Measurements from ENCODE around the gene SND1. TPM values are rescaled to one million over a fixed set of nuclear protein-coding genes. Genes with fewer than 3 reads are reported as not detected.

SND1 gene
- total RNA-seq, 1 experiment from 2014 or later = 172 TPM

GRCh38 chr7:127976738-127977120, 324.7 kb downstream of the SND1 start:
- DNase-seq (ENCODE audit: low read depth in 1 of 2, low spot score in 2 of 2) = no peak
- Histone ChIP-seq H3K36me3 (peaks cover 16% of the 10 kb centered on the region), H3K27me3 (replicated peaks) (no peaks in the 10 kb centered on the region), H3K27ac (no peak overlapping the region), H3K4me3 (no peak overlapping the region), H3K9me3 (replicated peaks) (peaks cover 6% of the 10 kb centered on the region; the same call in 1 of the 2 replicates), H3K4me1 (replicated peaks) (no peaks in the 10 kb centered on the region)

- peaks cover 6% of the 10 kb centered on the region; the same call in 1 of the 2 replicates for H3K9me3 ChIP-seq (replicated peaks)
- H3K4me3 ChIP-seq = no peak overlapping the region
- H3K4me1 ChIP-seq (replicated peaks) = no peaks in the 10 kb centered on the region
- no peaks in the 10 kb centered on the region for H3K27me3 ChIP-seq (replicated peaks)
- H3K36me3 ChIP-seq = peaks cover 16% of the 10 kb centered on the region
- no peak overlapping the region for H3K27ac ChIP-seq
- DNase-seq (ENCODE audit: low read depth in 1 of 2, low spot score in 2 of 2) = no peak
Measured at GRCh38 chr7:127978421-127978820, 326.4 kb downstream of the SND1 start.

- H3K9me3 ChIP-seq (replicated peaks) = peaks cover 6% of the 10 kb centered on the region; the same call in 1 of the 2 replicates
Measured at GRCh38 chr7:127979113-127979727, 327.2 kb downstream of the SND1 start.

GRCh38 chr7:127979728-127980126, 327.7 kb downstream of the SND1 start:
- H3K27me3 ChIP-seq (replicated peaks) = no peaks in the 10 kb centered on the region
- H3K4me1 ChIP-seq (replicated peaks) = peaks cover 8% of the 10 kb centered on the region
- no peak for DNase-seq (ENCODE audit: low read depth in 1 of 2, low spot score in 2 of 2)
- H3K9me3 ChIP-seq (replicated peaks) = peaks cover 6% of the 10 kb centered on the region; the same call in 1 of the 2 replicates
- peaks cover 16% of the 10 kb centered on the region for H3K36me3 ChIP-seq
- no peak overlapping the region for H3K27ac ChIP-seq
- no peak overlapping the region for H3K4me3 ChIP-seq

More at GRCh38 chr7:127979113-127979727, 327.2 kb downstream of the SND1 start:
- H3K27ac ChIP-seq = no peak overlapping the region
- peaks cover 5% of the 10 kb centered on the region for H3K4me1 ChIP-seq (replicated peaks)
- peaks cover 16% of the 10 kb centered on the region for H3K36me3 ChIP-seq
- DNase-seq (ENCODE audit: low read depth in 1 of 2, low spot score in 2 of 2) = no peak
- no peak overlapping the region for H3K4me3 ChIP-seq
- no peaks in the 10 kb centered on the region for H3K27me3 ChIP-seq (replicated peaks)

- no peaks in the 10 kb centered on the region for H3K27me3 ChIP-seq (replicated peaks)
- H3K27ac ChIP-seq = no peak overlapping the region
- DNase-seq (ENCODE audit: low read depth in 1 of 2, low spot score in 2 of 2) = no peak
- no peak overlapping the region for H3K4me3 ChIP-seq
- peaks cover 8% of the 10 kb centered on the region for H3K4me1 ChIP-seq (replicated peaks)
- H3K9me3 ChIP-seq (replicated peaks) = peaks cover 6% of the 10 kb centered on the region; the same call in 1 of the 2 replicates
- H3K36me3 ChIP-seq = peaks cover 16% of the 10 kb centered on the region
Measured at GRCh38 chr7:127980901-127981300, 328.9 kb downstream of the SND1 start.

GRCh38 chr7:127981965-127982364, 330.0 kb downstream of the SND1 start:
- H3K9me3 ChIP-seq (replicated peaks) = peaks cover 6% of the 10 kb centered on the region; the same call in 1 of the 2 replicates
- no peaks in the 10 kb centered on the region for H3K27me3 ChIP-seq (replicated peaks)
- no peak overlapping the region for H3K4me3 ChIP-seq
- no peak overlapping the region for H3K27ac ChIP-seq
- peaks cover 12% of the 10 kb centered on the region for H3K36me3 ChIP-seq
- DNase-seq (ENCODE audit: low read depth in 1 of 2, low spot score in 2 of 2) = no peak
- peaks cover 8% of the 10 kb centered on the region for H3K4me1 ChIP-seq (replicated peaks)

- H3K27ac ChIP-seq = no peak overlapping the region
Measured at GRCh38 chr7:127983804-127984332, 331.9 kb downstream of the SND1 start.

GRCh38 chr7:127986581-127987521, 334.9 kb downstream of the SND1 start:
- Histone ChIP-seq H3K4me3 (no peak overlapping the region), H3K36me3 (peaks cover 4% of the 10 kb centered on the region), H3K27me3 (replicated peaks) (no peaks in the 10 kb centered on the region), H3K9me3 (replicated peaks) (no peaks in the 10 kb centered on the region), H3K27ac (no peak overlapping the region), H3K4me1 (replicated peaks) (peaks cover 17% of the 10 kb centered on the region)
- DNase-seq (ENCODE audit: low read depth in 1 of 2, low spot score in 2 of 2) = no peak

More at GRCh38 chr7:127983804-127984332, 331.9 kb downstream of the SND1 start:
- Histone ChIP-seq H3K27me3 (replicated peaks) (no peaks in the 10 kb centered on the region), H3K36me3 (0 out of 2 replicates have a peak, but pooled peaks cover under 1% of the 10 kb centered on the region), H3K4me1 (replicated peaks) (peaks cover 17% of the 10 kb centered on the region), H3K4me3 (no peak overlapping the region), H3K9me3 (replicated peaks) (no peaks in the 10 kb centered on the region; the same call in 1 of the 2 replicates)
- DNase-seq (ENCODE audit: low read depth in 1 of 2, low spot score in 2 of 2) = no peak

- H3K36me3 ChIP-seq = peaks cover 10% of the 10 kb centered on the region
- no peak overlapping the region for H3K4me3 ChIP-seq
Measured at GRCh38 chr7:127988751-127989150, 336.8 kb downstream of the SND1 start.

GRCh38 chr7:127993317-127993716, 341.3 kb downstream of the SND1 start:
- no peaks in the 10 kb centered on the region for H3K9me3 ChIP-seq (replicated peaks)
- H3K4me1 ChIP-seq (replicated peaks) = peaks cover 42% of the 10 kb centered on the region
- no peaks in the 10 kb centered on the region for H3K27me3 ChIP-seq (replicated peaks)
- no peak for DNase-seq (ENCODE audit: low read depth in 1 of 2, low spot score in 2 of 2)
- no peak overlapping the region for H3K4me3 ChIP-seq
- H3K27ac ChIP-seq = no peak overlapping the region
- H3K36me3 ChIP-seq = peaks cover 14% of the 10 kb centered on the region

More at GRCh38 chr7:127988751-127989150, 336.8 kb downstream of the SND1 start:
- Histone ChIP-seq H3K9me3 (replicated peaks) (no peaks in the 10 kb centered on the region), H3K27ac (no peak overlapping the region), H3K4me1 (replicated peaks) (peaks cover 17% of the 10 kb centered on the region), H3K27me3 (replicated peaks) (no peaks in the 10 kb centered on the region)
- DNase-seq (ENCODE audit: low read depth in 1 of 2, low spot score in 2 of 2) = peak in 1 of 2 experiments; percentile 8

- H3K27me3 ChIP-seq (replicated peaks) = no peaks in the 10 kb centered on the region
- H3K9me3 ChIP-seq (replicated peaks) = no peaks in the 10 kb centered on the region
- no peak overlapping the region for H3K27ac ChIP-seq
- no peak overlapping the region for H3K4me3 ChIP-seq
- DNase-seq (ENCODE audit: low read depth in 1 of 2, low spot score in 2 of 2) = no peak
- H3K36me3 ChIP-seq = peaks cover 14% of the 10 kb centered on the region
- peaks cover 37% of the 10 kb centered on the region for H3K4me1 ChIP-seq (replicated peaks)
Measured at GRCh38 chr7:127993987-127994386, 342.0 kb downstream of the SND1 start.

- H3K36me3 ChIP-seq = peaks cover 14% of the 10 kb centered on the region
- H3K27me3 ChIP-seq (replicated peaks) = no peaks in the 10 kb centered on the region
- DNase-seq (ENCODE audit: low read depth in 1 of 2, low spot score in 2 of 2) = peak in 1 of 2 experiments; percentile 25
- H3K27ac ChIP-seq = no peak overlapping the region
- H3K9me3 ChIP-seq (replicated peaks) = no peaks in the 10 kb centered on the region
- H3K4me3 ChIP-seq = no peak overlapping the region
- H3K4me1 ChIP-seq (replicated peaks) = peaks cover 37% of the 10 kb centered on the region
Measured at GRCh38 chr7:127995156-127995880, 343.3 kb downstream of the SND1 start.

GRCh38 chr7:127995881-127996215, 343.9 kb downstream of the SND1 start:
- Histone ChIP-seq H3K9me3 (replicated peaks) (no peaks in the 10 kb centered on the region), H3K4me1 (replicated peaks) (peaks cover 37% of the 10 kb centered on the region), H3K4me3 (no peak overlapping the region), H3K27ac (no peak overlapping the region), H3K36me3 (peaks cover 14% of the 10 kb centered on the region), H3K27me3 (replicated peaks) (no peaks in the 10 kb centered on the region)
- no peak for DNase-seq (ENCODE audit: low read depth in 1 of 2, low spot score in 2 of 2)
